Neural cell (in vitro differentiated cells): Measurements from ENCODE around the gene RDX. TPM values are rescaled to one million over a fixed set of nuclear protein-coding genes. Genes with fewer than 3 reads are reported as not detected.

Experiments used
- H2AFZ ChIP-seq: fragments of 200-600, 300-800 bp; sonication (generic), shearing (Covaris generic); 2 replicates; pipeline ENCODE4 v1.6.0; 2014; ENCODE audit warnings: low read depth, mild to moderate bottlenecking, antibody characterized with exemption, low read length, moderate library complexity
- H3F3A ChIP-seq: fragments of 200-600 bp; shearing (Covaris generic); 2 replicates; pipeline ENCODE4 v1.6.1; 2016; ENCODE audit warnings: mild to moderate bottlenecking, moderate library complexity, mixed read lengths, antibody characterized with exemption, low read length; ENCODE audit not compliant: insufficient read depth, poor library complexity, severe bottlenecking
- H3K27ac ChIP-seq: fragments of 200-600, 300-800 bp; sonication (generic), shearing (Covaris generic); 2 replicates; pipeline ENCODE4 v1.5.1; 2014; ENCODE audit warnings: mild to moderate bottlenecking, low read length, moderate library complexity
- H3K27me3 ChIP-seq: fragments of 300-800, 200-600 bp; sonication (generic), shearing (Covaris generic); 2 replicates; pipeline ENCODE4 v1.6.0; 2014; ENCODE audit warnings: mild to moderate bottlenecking, low read depth, low read length, moderate library complexity; ENCODE audit not compliant: insufficient read depth
- H3K36me3 ChIP-seq: fragments of 300-800, 200-600 bp; sonication (generic), shearing (Covaris generic); 2 replicates; pipeline ENCODE4 v1.5.1; 2014; ENCODE audit warnings: mild to moderate bottlenecking, antibody characterized with exemption, low read length, moderate library complexity; ENCODE audit not compliant: insufficient read depth
- H3K4me2 ChIP-seq: fragments of 300-800, 200-600 bp; sonication (generic), shearing (Covaris generic); 2 replicates; pipeline ENCODE4 v1.6.0; 2014; ENCODE audit warnings: mild to moderate bottlenecking, low read length
- H3K4me3 ChIP-seq: fragments of 300-800, 200-600 bp; sonication (generic), shearing (Covaris generic); 2 replicates; pipeline ENCODE4 v1.5.1; 2014; ENCODE audit warnings: mild to moderate bottlenecking, low read length, moderate library complexity
- H3K79me2 ChIP-seq: fragments of 200-600 bp; shearing (Covaris generic); replicated peaks from 2 replicates; pipeline ENCODE4 v1.6.0; 2014; ENCODE audit warnings: mild to moderate bottlenecking, low read length, moderate library complexity; ENCODE audit not compliant: insufficient read depth
- H3K9ac ChIP-seq: fragments of 300-800, 200-600 bp; sonication (generic), shearing (Covaris generic); 2 replicates; pipeline ENCODE4 v1.6.1; 2016; ENCODE audit warnings: mild to moderate bottlenecking, low read length, mixed read lengths
- H3K9me2 ChIP-seq: fragments of 200-600 bp; shearing (Covaris generic); 2 replicates; pipeline ENCODE4 v1.6.1; 2016; ENCODE audit warnings: mild to moderate bottlenecking, low read length, mixed read lengths; ENCODE audit not compliant: insufficient read depth
- H3K9me3 ChIP-seq: fragments of 200-600, 300-800 bp; sonication (generic), shearing (Covaris generic); 2 replicates; pipeline ENCODE4 v1.6.1; 2016; ENCODE audit warnings: mild to moderate bottlenecking, mixed run types, low read length, moderate library complexity, mixed read lengths
- H4K20me1 ChIP-seq: fragments of 200-600 bp; shearing (Covaris generic); 2 replicates; pipeline ENCODE4 v1.6.1; 2016; ENCODE audit warnings: mild to moderate bottlenecking, mixed run types; ENCODE audit not compliant: insufficient read depth
- CTCF ChIP-seq: fragments of 450-650 bp; IDR thresholded peaks from 2 replicates; pipeline ENCODE4 v1.5.1; 2014; ENCODE audit warnings: antibody characterized with exemption, mild to moderate bottlenecking, moderate library complexity; ENCODE audit not compliant: poor library complexity, severe bottlenecking
- EP300 ChIP-seq: fragments of 450-650 bp; conservative IDR thresholded peaks from 2 replicates; pipeline ENCODE4 v1.6.1; 2014; ENCODE audit warnings: antibody characterized with exemption, mild to moderate bottlenecking, moderate library complexity; ENCODE audit not compliant: poor library complexity, severe bottlenecking
- EZH2 ChIP-seq: fragments of 200-600, 300-800 bp; shearing (Covaris generic), sonication (generic); IDR thresholded peaks from 2 replicates; pipeline ENCODE4 v1.6.1; 2014; ENCODE audit warnings: antibody characterized with exemption, low read length, borderline replicate concordance, mild to moderate bottlenecking; ENCODE audit not compliant: insufficient read depth, poor library complexity, severe bottlenecking
- MXI1 ChIP-seq: fragments of 450-650 bp; conservative IDR thresholded peaks from 2 replicates; pipeline ENCODE4 v1.6.1; 2014; ENCODE audit warnings: antibody characterized with exemption, mild to moderate bottlenecking; ENCODE audit not compliant: poor library complexity, severe bottlenecking
- POLR2AphosphoS5 ChIP-seq: IDR thresholded peaks from 2 replicates; pipeline ENCODE4 v1.6.1; 2012
- RAD21 ChIP-seq: fragments of 450-650 bp; conservative IDR thresholded peaks from 2 replicates; pipeline ENCODE4 v1.6.1; 2014; ENCODE audit warnings: antibody characterized with exemption, mild to moderate bottlenecking, moderate library complexity
- REST ChIP-seq: IDR thresholded peaks from 2 replicates; pipeline ENCODE4 v1.6.1; 2012; ENCODE audit warnings: borderline replicate concordance
- SMC3 ChIP-seq: fragments of 450-650 bp; conservative IDR thresholded peaks from 2 replicates; pipeline ENCODE4 v1.6.1; 2014; ENCODE audit warnings: antibody characterized with exemption, mild to moderate bottlenecking, moderate library complexity; ENCODE audit not compliant: poor library complexity
- TAF1 ChIP-seq: IDR thresholded peaks from 2 replicates; pipeline ENCODE4 v1.6.1; 2012; ENCODE audit warnings: low read depth
- polyA plus RNA-seq: library from polyadenylated mRNA; depleted of rRNA; stranded (reverse); fragments of >200 nt; gene quantifications from 2 replicates; pipeline ENCODE4 v1.2.3, GENCODE V29; 2014

RDX gene
- polyA plus RNA-seq, 1 donor from 2014 or later = 39.0 TPM

GRCh38 chr11:110219006-110219785 is 77.2 kb downstream of the RDX start:
- H3K4me3 ChIP-seq = no peak overlapping the region
- no peak for TF ChIP-seq MXI1
- TF ChIP-seq POLR2AphosphoS5 = no peak
- TF ChIP-seq TAF1 = no peak
- no peak for TF ChIP-seq EZH2
- no peak for TF ChIP-seq CTCF
- no peak for TF ChIP-seq RAD21
- no peak for TF ChIP-seq SMC3
- no peak for TF ChIP-seq EP300
- no peak for TF ChIP-seq REST
- no peaks in the 10 kb centered on the region for H4K20me1 ChIP-seq
- H3K36me3 ChIP-seq = no peaks in the 10 kb centered on the region
- H3K79me2 ChIP-seq = no peaks in the 10 kb centered on the region
- no peak overlapping the region for H3K9ac ChIP-seq
- no peak overlapping the region for H3K27ac ChIP-seq
- no peaks in the 10 kb centered on the region for H3K9me2 ChIP-seq
- no peak overlapping the region for H3K4me2 ChIP-seq
- no peaks in the 10 kb centered on the region for H3F3A ChIP-seq
- H3K9me3 ChIP-seq = no peaks in the 10 kb centered on the region
- no peak overlapping the region for H2AFZ ChIP-seq
- no peaks in the 10 kb centered on the region for H3K27me3 ChIP-seq

- no peak overlapping the region for H2AFZ ChIP-seq
- H3K79me2 ChIP-seq = no peaks in the 10 kb centered on the region
- H3F3A ChIP-seq = no peaks in the 10 kb centered on the region
- no peaks in the 10 kb centered on the region for H3K36me3 ChIP-seq
- H3K27ac ChIP-seq = no peak overlapping the region
- H3K4me3 ChIP-seq = no peak overlapping the region
- no peak overlapping the region for H3K9ac ChIP-seq
- no peaks in the 10 kb centered on the region for H3K9me2 ChIP-seq
- no peak overlapping the region for H3K4me2 ChIP-seq
- no peak for TF ChIP-seq EP300
- TF ChIP-seq RAD21 = no peak
- TF ChIP-seq TAF1 = no peak
- no peak for TF ChIP-seq MXI1
- TF ChIP-seq POLR2AphosphoS5 = no peak
- TF ChIP-seq CTCF = no peak
- no peaks in the 10 kb centered on the region for H3K9me3 ChIP-seq
- H3K27me3 ChIP-seq = no peaks in the 10 kb centered on the region
- no peaks in the 10 kb centered on the region for H4K20me1 ChIP-seq
Measured at GRCh38 chr11:110217936-110218335, 78.5 kb downstream of the RDX start.
